HG03520 (cell line): ENCODE data around the gene CENPX.
"Not testable (repeated sequence)": the region's sequence is repeated elsewhere in the genome, so short reads cannot be mapped to it uniquely, and the experiment has no call there.

Experiments used
- ATAC-seq: cut with Tn5 transposase; IDR thresholded peaks from one replicate; pipeline ENCODE4 v1.9.1; 2021; ENCODE audit warnings: mild to moderate bottlenecking, moderate library complexity; ENCODE audit not compliant: unreplicated experiment

CENPX gene

DNA sequence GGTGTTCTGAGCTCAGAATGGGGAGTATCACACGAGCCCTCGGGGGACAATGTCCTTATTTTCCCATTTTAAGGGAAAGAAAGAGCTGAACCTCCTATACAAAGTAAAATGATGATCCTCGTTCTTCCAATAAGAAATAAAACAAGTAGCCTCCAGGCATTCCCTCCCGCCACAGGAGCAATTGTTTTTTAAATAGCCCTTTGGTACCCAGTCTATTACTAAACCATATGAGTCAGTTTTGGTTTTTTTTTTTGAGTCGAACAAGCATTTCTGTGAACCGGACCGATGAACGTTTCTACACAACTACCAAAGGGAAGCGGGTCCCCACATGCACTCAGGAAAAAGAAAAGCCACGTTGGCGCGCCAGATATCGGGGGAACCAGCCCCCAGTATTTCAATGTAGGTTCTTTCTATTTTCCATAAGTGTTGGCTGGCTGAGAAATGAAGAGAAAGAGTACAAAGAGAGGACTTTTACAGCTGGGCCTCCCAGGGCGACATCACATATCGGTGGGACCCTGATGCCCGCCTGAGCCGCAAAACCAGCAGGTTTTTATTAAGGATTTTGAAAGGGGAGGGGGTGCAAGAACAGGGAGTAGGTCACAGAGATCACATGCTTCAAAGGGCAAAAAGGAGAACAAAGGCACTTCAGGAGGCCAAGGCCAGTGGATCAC is 18.6 kb upstream of the CENPX start:
- no peak for ATAC-seq

DNA sequence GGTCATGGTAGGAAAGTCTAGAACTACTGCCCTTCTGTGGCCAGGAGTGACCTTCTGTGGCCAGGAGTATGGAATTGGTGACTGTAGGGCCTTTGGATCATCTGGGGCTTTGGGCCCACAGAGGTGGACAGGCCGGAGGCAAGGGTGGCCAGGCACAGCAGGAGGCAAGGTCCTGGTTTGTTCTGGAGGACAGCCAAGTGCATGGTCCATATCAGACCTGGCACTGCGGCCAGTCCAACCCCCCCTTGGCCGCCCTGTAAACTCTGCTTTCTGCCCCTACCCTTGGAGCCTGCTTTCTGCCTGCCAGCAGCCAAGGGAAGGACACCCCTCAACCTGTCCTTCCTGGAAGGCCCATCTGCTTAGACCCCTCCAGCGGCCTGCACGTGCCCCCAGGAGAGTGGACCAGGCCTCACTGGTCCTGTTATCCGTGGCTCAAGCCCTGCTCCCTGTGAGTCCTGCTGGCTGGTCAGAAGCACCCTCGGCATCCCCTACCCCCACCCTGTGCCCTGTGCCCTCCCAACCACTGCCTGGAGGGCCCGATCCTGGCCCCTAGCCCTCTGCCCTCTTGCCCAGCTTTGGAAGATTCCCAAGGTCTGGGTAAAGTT is 17.1 kb upstream of the CENPX start:
- no peak for ATAC-seq

DNA sequence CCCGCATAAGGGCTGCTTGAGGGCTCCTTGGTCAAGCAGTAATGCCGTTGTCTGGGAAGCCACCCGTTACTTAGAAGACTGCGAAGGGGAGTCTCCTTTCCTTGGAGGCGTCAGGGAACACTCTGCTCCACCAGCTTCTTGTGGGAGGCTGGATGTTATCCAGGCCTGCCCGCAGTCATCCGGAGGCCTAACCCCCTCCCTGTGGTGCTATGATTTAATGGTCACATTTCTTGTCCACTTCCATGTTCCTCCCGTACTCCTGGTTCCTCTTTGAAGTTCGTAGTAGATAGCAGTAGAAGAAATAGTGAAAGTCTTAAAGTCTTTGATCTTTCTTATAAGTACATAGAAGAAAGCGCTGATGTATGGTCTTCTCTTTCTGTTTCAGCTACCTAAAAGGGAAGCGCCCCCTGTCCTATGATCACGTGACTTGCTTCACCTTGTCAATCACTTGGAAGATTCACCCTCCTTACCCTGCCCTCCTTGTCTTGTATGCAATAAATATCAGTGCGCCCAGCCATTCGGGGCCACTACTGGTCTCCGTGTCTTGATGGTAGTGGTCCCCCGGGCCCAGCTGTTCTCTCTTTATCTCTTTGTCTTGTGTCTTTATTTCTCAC is 16.2 kb upstream of the CENPX start:
- not testable (repeated sequence) for ATAC-seq

DNA sequence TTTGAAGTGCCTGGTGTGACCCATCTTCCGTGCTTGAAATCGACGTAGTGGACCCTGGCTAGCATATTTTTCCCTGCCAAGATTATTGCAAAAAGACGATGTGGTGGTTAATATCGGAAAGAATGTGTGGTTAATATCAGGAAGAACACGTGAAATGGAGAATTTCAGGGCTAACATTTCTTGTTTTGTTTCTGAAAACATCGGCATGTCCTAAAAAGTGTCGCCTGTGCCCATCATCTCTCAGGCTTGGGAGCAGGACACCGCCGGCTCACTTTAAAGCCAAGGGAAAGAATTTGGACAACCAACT is 15.2 kb upstream of the CENPX start:
- ATAC-seq, result no peak

DNA sequence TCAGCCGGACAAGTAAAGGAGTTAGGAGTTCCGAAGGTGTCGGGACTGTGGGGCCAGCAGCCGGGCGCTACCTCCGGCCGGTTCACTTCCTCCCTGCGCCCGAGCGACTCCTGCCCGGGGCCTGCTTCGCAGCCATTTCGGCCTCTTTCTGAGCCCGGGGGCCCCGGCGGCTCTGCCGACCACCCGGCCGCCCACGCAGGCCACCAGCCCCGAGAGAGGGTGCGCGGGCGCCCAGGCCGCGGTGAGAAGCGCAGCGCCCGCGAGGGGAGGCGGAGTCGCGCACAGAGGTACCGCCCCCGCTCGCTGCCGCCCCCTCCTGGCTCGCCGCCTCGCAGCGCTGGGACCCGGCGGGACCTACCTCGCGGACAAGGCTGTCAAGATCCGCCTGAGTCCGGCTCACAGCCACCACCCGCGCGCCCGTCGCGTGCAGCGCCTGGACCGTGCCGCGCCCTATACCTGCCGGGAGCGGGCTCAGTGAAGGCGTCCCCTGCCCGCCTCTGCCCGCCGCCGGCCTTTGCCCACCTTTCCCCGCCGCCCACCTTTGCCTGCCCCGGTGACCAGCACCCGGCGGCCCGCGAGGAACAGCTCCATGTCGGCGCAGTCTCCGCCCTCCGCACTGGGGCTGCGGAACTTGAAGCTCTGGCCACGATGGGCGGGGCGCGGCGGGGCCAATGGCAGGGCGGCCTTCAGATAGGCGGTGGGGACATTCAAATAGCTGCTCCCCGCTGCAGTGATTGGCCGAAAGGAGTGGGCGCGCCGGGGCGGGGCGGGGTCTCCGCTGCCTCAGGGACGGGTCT is 14.6 kb upstream of the CENPX start, which contains the start of gene DCXR:
Gene DCXR (minus strand): TSS at position 606 of the 797 bp plus-strand sequence. CDS start 15 bp downstream, at position 591.
- ATAC-seq, result peak; percentile 76

DNA sequence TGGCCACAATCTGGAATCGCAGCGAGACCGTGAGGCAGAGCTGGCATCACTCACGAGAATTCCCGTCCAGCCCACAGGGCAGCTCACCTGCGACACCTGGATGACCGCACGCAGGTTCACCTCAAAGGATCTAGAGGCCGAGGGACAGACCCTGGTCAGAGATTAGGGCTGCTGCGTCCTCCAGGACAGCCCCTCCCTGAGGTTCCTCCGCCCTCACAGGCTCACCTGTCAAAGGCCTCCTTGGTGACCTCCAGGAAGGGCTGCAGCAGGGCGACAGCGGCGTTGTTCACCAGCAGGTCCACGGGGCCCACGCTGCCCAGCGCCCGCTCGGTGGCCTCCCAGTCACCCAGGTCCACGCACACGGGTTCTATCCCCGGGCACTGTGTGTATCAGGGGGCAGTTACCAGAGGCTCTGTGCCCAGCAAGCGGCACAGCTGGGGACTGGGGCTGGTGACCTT is 14.0 kb upstream of the CENPX start:
- ATAC-seq, result no peak

DNA sequence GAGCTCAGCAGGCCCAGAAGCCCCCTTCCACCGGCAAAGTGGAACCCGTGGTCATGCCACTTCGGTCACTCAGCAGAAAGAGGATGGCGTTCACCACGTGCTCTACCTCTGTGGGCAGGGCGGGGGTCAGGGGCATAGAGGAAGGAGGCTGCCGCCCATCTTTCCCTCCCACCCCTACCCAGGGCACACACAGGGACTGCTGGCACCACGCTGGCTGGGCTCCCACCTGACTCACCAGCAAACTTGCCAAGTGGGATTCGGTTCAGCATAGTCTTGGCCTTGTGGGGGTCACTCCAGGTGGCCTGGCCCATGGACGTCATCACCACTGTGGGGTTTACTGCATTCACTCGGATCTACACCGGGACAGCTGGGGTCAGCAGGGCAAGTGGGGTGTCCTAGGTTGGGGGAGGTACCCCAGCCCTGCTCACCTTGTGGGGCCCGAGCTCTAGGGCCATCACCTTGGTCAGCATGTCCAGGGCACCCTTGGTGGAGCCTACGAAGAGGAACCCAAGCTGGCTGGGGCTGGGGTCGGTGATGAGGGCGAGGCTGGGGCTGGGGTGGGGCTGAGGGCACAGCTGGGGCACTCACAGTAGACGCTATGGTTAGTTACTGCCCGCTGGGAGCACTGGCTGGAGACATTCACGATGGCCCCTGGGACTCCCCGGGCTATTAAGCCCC is 13.4 kb upstream of the CENPX start:
- no peak for ATAC-seq

DNA sequence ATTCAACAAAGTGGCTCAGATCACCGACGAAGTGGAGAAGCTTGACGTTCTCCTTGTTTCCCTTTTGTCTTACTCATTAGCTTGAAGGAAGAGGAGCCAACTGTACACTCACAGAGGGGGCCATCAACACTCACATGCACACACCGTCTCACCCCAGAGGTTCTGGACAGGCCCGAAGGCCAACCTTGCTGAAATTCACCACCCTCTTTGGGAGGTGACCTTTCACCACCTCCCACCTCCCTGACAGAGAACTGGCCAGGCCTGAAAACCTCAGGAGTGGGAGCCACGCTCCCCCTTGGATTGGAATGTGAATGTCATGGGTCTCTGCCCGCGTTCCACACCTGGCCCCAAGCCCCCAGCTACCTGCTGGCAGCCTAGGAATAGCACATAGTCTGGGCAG is 12.8 kb upstream of the CENPX start:
- ATAC-seq, result no peak

DNA sequence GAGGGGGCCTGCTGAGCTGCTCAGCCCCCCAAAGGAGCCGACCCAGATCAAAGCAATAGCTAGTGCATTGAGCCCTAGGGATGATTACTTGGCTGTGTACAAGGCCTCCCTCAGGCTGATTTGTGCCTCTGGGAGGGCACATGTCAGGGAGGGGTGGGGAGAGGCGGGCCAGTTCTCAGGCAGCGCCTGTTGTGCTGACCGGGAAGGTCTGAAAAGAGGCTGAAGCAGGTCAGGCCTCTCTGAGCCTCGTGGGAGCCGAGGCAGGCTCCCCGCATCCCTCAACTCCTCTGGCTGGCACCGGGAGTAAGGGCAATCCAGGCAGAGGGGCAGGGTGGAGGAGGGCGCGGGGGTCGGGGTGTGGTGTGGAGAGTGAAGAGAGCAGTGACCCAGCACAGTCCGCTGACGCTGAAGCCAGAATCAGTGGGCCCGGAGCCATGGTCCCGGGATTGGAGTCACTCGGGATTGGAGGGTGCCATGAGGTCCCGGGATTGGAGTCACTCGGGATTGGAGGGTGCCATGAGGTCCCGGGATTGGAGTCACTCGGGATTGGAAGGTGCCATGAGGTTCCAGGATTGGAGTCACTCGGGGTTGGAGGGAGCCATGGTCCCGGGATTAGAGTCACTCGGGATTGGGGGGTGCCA is 11.8 kb upstream of the CENPX start:
- no peak for ATAC-seq

DNA sequence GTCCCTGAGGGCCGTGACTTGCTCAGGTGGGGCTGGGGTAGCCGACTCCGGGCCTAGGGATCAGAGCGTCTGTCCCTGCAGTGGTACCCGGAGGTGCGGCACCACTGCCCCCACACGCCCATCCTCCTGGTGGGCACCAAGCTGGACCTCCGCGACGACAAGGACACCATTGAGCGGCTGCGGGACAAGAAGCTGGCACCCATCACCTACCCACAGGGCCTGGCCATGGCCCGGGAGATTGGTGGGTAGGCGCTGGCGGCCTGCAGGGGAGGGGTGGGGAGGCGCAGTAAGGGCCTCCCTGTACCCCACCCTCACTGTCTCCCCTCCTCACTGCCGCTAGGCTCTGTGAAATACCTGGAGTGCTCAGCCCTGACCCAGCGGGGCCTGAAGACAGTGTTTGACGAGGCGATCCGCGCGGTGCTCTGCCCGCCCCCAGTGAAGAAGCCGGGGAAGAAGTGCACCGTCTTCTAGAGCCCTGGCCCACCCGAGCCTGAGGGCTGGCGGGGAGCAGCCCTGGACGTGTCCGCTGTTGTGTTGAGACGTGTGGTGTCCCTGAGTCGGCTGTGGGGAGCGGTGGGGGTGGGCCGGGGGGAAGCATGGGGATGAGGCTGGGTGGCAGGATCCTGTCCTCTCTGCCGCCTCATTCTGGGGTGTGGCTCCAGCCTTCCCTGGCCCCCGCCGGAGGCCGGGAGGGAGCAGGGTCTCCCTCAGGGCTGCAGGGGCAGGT is 10.8 kb upstream of the CENPX start:
- ATAC-seq, result no peak

DNA sequence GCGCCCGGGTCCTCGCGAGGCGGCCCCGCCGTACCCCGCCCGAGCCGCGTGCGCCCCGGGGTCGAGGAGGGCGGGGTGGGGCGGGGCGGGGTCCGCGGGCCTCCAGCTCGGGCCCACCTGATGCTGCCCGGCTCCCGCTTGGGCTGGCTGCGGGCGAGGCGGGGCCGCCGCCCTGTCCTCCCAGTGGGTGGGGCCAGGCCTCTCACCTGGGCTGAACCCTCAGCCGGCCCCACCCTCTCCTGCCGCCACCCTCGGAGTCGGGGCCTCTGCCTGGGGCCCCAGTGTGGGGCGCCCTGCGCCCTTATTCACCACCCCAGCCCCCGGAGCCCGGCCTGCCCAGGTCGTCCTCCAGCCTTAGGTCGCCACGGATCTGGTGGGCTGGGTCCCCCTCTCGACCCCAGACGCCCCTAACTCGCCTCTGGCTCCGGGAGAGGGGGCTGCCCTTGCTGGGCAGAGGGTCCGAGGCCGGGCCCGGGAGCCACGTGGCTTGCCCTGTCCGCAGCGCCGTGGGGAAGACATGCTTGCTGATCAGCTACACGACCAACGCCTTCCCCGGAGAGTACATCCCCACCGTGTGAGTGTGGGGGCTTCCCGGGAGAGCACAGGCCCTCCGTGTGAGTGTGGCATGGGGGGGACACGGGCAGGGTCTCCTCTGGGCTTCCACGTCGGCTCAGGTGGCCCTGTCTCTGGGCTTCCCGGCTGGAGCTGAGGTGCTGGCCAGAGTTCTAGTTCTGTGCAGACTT is 9.4 kb upstream of the CENPX start:
- no peak for ATAC-seq

DNA sequence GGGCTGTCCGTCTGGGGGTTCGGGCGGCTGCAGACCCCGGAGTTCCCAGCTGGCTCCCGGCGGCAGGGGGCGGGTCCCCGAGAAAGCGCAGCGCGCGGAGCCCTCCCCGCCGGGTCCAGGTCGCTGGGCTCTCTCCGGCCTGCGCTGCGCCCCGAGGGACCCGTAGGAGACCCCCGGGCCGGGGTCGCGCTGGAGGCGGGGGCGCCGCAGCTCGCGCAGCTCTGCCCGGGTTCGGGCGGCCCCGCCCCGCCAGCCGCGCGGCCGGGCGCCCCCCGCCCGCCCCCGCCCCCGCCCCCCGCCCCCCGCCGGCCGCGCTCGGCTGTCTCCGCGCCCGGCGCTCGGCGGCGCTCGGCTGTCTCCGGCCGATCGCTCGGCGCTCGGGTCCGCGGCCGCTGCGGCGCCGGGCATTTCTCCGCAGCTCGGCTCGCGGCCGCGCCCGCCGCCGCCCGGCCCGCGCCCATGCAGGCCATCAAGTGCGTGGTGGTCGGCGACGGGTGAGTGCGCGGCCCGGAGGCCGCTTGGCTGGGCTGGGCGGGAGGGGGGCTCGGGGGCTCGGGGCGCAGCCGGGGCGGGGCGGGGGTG is 8.7 kb upstream of the CENPX start, which contains the start of gene RAC3:
Gene RAC3 (plus strand): TSS at position 376 of the 582 bp plus-strand sequence. CDS start 84 bp downstream, at position 460.
- ATAC-seq, result no peak

DNA sequence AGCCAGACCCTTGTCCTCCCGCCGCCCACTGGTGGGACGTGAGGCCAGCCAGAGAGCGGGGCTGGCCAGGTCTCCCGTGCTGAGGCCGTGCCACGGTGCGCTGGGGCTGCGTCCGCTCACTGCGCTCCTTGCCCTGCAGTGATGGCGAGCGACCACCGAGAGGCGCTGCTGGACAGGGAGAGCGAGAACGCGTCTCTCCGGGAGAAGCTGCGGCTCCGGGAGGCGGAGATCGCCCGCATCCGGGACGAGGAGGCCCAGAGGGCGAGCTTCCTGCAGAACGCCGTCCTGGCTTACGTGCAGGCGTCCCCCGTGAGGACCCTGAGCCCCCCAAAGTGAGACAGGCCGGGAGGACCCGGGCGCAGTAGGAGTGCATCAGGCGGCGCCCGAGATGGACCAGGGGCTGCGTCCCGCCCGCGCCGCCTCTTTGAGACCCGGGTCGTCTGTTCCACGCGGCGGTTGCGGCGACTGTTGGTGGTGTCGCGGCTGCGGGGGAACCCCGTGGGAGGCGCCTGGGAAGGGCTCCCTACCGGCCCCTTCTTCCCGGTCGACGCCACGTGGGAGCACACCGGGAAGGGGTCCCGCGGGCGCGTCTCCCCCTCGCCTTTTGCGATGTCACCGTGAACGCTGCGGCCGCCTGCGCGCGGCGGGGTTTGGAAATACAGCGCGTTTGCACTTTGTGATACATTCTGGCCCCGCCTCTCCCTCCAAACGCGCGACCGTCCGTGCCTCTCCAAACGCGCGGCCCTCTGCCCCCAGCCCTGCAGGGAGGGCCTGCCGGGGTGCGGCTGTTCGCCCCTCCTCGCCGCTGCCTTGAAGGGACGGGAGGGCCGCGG is 8.0 kb upstream of the CENPX start:
- no peak for ATAC-seq

DNA sequence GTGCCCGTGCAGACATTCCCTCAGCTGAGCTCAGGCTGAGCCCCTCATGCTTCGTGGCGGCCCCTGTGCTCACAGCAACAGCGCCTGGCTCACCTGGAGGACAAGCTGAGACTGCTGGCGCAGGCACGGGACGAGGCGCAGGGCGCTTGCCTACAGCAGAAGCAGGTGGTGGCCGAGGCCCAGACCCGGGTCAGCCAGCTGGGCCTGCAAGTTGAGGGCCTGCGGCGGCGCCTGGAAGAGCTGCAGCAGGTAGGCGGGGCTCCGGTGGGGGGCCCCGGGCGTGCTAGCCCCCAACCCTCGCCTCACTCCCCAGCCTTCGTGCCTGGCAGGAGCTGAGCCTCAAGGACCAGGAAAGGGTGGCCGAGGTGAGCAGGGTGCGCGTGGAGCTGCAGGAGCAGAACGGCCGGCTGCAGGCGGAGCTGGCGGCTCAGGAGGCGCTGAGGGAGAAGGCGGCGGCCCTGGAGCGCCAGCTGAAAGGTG is 7.4 kb upstream of the CENPX start:
- ATAC-seq, result no peak

DNA sequence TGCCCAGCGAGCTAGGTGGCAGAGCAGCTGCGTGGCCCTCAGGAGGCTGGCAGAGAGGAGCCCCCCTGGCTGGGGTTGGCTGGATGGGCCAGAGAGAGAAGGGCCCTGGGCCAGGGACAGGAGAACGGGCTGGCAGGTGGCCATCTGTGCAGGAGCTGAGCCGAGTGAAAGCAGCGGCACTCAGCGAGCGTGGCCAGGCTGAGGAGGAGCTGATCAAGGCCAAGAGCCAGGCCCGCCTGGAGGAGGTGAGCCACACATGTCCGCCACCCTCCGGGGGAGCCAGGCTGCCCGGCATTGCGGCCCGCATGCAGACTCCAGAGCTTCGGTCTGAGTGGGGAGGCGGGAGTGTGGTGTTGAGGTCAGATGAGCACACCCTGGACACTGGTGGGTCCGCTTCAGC is 6.7 kb upstream of the CENPX start:
- ATAC-seq, result no peak

DNA sequence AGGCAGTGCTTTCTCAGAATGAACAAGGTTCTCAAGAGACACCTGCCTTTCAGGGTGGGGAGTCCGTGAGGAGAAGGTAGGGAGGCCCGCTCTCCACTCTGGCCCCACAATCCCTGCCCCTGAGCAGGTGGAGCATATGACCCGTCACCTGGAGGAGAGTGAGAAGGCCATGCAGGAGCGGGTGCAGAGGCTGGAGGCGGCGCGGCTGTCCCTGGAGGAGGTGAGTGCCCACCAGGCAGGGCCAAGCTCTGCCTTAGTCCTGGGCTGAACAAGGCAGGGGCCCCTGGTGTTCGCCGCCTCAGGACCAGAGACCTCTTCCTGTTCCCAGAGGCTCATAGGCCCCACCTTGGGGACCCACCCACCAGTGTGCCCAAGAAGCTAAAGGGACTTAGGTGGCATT is 6.3 kb upstream of the CENPX start:
- no peak for ATAC-seq

DNA sequence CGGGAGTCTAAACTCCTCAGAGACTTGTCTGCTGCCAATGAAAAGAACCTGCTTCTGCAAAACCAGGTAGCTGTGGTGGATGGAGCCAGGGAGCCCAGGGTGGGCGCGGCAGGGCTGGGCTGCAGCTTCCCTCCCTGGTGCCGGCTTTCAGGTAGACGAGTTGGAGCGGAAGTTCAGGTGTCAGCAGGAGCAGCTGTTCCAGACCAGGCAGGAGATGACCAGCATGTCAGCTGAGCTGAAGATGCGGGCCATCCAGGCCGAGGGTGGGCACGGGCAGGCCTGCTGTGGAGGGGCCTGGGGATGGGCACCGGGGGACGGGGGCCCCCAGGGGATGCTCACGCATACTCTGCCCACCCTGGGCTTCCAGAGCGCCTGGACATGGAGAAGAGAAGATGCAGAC is 5.6 kb upstream of the CENPX start:
- no peak for ATAC-seq
